NCI-H2081 treated with DMSO at 0.1 percent for 48 hours (cell line): ENCODE results near the gene CREBL2.
"Not testable (repeated sequence)": the region's sequence is repeated elsewhere in the genome, so short reads cannot be mapped to it uniquely, and the experiment has no call there.

Source experiments
- DNase-seq: peaks from one replicate; lab custom pipeline; 2025; lab: John Stamatoyannopoulos, UW

CREBL2 gene

DNA sequence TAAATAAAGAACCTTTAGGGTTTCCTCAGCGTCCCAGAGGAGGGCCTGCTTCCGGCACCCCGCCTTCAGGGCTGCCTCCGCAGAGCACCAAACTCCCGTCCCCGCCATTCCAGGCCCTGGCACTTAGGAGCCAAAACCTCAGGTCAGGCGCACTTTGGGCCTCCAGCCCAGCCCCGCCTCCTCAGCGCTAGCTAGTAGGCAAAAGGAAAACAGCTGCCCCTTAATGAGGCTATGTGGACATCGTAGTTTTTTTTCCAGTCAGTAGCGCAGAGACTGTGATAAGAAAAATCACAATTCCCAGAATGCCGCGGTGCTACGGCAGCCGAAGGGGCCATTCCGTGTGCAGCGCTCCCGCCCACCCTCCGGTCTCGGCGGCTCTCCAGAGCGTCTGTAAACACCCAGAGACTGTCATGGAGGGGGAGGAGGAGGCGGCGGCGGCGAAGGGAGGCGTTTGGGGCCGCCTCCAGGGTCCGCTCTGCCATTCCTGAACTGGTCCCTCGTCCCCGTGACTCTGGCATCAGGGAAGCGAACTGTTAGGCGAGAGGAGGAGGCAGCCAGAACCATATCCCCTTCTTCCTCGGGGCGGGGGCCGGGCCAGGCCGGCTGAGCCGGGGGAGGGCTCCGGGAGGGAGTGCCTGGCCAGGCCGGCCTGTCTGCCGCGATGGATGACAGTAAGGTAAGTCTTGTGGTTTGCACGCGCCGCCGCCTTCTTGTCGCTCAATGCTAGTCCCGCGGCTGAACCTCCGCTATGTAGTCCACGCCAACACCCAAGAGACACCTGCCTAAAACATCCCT lies at the start of gene CREBL2:
TSS of gene CREBL2 (plus strand) at position 365 of the 795 bp plus-strand sequence. CDS start at position 662, 297 bp downstream.
- DNase-seq, result peak; percentile 82

DNA sequence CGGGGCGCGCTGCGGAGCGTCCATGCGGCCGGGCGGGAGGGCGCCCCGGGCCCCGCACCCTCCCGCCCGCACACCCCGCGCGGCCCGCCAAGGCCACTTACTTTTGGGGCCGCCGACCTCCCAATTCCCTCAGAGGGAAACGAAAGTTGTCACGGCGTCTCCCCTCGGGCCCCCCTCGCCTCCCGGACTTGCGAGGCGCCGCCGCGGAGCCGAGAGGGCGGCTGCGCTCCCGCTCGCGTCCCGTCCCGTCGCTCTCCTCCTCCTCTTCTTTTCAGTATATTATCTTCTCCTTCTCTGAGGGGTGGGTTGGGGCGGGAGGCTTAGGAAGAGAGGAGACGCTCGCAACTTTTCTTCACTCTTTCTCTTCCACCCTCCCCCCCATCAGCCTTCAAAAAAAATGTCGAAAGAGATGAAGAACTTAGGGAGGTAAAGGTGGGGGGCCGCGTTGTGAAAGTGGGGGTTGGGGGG lies 49.6 kb upstream of the CREBL2 start:
- no peak for DNase-seq

DNA sequence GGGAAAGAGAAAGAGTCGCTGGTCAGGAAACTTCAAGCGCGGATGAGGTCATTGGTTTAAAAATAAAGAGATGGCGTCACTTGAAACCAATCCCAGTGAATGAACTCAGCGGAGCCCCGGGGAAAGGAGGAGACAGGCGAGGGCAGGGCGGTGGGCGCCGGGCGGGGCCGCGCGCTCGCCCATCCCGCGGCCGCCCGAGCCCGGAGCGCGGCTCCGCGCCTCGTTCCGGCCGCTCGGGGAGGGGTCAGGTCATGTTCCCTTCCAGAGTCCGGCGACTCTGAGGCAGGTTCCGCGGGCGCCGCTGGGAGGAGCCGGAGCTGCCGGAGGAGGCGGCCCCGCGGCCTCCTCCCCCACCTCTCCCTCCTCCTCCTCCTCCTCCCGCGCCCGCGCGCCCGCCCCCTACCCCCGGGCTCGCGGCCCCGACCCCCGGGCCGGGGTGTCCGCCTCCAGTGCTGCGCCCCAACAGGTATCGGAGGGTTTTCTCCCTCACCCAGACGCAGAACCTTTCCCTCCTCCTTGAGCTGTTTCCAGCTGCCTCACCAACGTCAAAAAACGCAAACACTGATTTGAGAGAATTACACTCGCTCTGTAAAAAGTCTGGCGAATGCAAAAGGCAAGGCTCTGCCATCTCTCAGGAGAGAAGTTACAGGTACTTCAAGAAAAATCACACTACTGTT lies 49.0 kb upstream of the CREBL2 start, which contains the start of gene DUSP16:
TSS of gene DUSP16 (minus strand) at position 279 of the 677 bp plus-strand sequence. CDS start 41,765 bp downstream, outside the sequence.
- peak; percentile 58 for DNase-seq

DNA sequence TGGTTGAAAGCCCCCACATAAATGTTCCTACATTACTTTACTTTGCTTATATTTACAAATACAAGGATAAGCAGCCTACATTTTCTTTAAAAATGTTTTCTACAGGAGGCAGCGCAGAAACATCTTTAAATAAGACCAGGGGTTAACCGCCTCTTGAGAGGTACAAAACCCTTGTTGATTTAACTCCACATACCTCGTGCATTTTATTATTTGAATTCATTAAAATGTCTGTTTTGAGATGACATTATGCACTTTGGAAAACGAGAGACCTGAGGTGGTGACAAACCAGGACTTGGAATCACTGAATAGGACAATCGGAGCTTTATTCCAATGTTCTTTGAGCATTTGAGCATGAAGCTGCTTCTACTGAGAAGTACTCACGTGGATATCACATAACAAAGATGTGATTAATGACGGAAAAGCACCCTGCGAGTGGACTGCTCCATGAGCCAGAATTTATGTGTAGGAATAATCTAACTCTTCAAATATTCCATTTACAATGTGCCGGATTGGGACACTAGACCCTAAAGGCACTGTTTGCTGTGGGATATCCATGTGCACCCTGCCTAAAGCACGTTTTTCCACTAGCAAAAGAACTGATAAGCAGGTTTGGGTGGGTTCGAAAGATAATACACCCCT lies 48.3 kb upstream of the CREBL2 start:
- no peak for DNase-seq

GRCh38 chr12:12564911-12565310 lies 46.8 kb upstream of the CREBL2 start:
- no peak for DNase-seq

- not testable (repeated sequence) for DNase-seq
Observed at GRCh38 chr12:12565971-12566370, 45.7 kb upstream of the CREBL2 start.

DNA sequence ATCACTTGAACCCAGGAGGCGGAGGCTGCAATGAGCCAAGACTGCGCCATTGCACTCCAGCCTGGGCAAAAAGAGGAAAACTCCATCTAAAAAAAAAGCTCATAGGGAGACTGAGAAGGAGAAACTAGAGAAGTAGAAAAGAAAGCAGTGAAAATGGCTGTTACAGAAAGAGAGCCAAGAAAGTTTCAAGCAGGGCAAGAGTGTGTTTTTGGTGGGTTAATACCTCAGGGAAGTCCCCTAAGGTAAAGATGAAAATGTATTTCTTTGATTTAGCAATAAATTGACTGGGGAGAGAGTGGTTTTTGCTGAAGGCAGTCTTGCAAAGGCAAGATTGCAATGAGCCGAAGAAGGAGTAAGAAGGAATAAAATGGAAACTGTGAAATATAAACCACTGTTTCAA lies 39.0 kb upstream of the CREBL2 start:
- no peak for DNase-seq

GRCh38 chr12:12577786-12578185 lies 33.9 kb upstream of the CREBL2 start:
- DNase-seq, result no peak

GRCh38 chr12:12580716-12581115 lies 31.0 kb upstream of the CREBL2 start:
- not testable (repeated sequence) for DNase-seq

DNA sequence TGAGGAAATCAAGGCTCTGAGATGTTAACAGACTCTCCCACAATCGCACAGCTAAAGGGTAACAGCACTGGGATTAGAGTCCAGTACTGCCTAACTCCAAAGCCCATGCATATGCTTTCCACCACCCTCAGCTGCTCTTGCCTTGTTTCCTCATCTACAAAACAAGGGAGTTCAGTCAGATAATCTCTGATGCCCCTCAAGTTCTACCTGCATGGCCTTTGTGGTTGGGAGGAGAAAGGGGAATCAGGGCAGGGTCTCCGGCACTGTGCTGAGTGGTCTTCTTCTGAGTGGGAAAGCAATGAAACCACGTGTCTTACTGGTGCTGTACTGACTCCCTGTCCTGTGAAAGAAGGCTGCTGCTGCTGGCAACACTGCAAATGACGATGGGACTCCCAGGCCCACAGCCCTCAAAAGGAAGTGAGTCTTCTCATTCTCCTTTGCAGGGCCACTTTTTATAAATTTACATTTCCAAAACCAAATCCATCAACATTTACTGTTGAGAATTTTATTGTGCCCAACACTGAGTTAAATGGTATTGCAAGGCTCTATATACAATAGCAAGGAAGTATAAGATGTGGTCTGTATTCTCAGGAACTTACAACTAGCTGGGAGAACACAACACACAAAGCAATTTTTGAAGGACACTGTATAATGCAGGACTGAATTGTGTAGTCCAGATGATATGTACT lies 29.3 kb upstream of the CREBL2 start:
- DNase-seq, result no peak

DNA sequence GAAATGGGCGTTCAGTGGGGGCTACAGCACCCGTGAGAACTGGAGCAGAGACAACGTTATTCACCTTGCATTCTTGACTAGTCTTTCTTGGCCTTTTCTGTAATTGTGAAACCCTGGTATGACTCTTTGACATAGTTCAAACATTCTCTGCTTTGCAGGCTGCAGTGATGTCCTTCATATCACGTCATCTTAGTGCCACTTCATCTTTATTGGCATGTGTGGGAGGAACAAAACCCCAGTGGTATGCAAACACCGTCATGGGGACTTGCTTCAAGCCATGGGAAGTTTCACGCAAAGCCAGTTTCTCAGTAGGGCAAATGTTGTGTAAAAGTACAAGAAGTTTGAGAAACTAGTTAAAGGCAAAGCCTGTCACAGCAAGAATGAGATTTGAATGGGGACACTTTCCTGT lies 28.8 kb upstream of the CREBL2 start:
- DNase-seq, result no peak

GRCh38 chr12:12583510-12584178 lies 28.0 kb upstream of the CREBL2 start:
- no peak for DNase-seq

GRCh38 chr12:12585115-12585863 lies 26.4 kb upstream of the CREBL2 start:
- DNase-seq, result no peak

DNA sequence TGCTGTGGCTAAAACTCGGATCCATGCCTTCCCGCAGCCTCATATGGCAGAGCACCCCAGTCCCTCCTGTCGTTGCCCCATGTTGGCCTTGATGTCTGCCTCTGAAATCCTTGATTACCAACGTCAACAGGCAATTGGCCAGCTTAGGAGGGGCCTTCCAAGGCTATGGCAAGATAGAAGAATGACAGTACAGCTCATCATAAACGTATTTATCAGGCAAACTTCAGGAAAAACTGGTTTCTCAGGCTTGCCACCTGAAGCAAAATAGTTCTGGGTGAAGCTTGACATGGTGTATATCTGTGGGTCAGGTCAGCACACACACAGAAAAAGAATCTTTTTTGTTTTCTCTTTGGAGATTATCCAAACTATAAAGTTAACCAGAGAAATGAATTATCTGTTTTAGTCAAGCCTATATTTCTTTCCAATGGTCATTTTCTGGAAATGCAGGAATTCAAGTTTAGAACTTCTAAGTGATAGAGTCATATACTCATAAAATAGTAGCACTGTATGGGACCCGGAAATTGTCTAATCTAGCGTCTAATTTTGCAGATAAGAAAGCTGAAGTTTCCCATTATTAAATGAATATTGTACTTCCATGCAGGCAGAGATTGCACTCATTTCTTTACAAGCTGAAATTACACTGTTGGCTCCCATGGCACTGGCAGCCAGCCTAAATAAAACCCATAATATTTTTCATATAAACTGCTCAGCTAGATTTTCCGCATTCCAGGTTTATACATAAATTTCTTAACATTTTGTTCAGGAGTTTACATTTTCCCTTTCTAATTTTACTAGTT lies 24.6 kb upstream of the CREBL2 start:
- DNase-seq, result no peak

- no peak for DNase-seq
Observed at GRCh38 chr12:12587878-12588277, 23.8 kb upstream of the CREBL2 start.

- not testable (repeated sequence) for DNase-seq
Observed at GRCh38 chr12:12588436-12588835, 23.2 kb upstream of the CREBL2 start.

- no peak for DNase-seq
Observed at GRCh38 chr12:12590961-12591360, 20.7 kb upstream of the CREBL2 start.

- DNase-seq, result no peak
Observed at GRCh38 chr12:12592930-12593329, 18.7 kb upstream of the CREBL2 start.

- not testable (repeated sequence) for DNase-seq
Observed at GRCh38 chr12:12595929-12596328, 15.7 kb upstream of the CREBL2 start.

GRCh38 chr12:12596598-12596997 lies 15.1 kb upstream of the CREBL2 start:
- DNase-seq, result not testable (repeated sequence)
